Measurements from ENCODE around the gene ABCG1. TPM values are rescaled to one million over a fixed set of nuclear protein-coding genes. Genes with fewer than 3 reads are reported as not detected.

ABCG1 gene
- total and polyA plus RNA-seq, 2 experiments from 2014 or later = 1.3 to 4.4 TPM

DNA sequence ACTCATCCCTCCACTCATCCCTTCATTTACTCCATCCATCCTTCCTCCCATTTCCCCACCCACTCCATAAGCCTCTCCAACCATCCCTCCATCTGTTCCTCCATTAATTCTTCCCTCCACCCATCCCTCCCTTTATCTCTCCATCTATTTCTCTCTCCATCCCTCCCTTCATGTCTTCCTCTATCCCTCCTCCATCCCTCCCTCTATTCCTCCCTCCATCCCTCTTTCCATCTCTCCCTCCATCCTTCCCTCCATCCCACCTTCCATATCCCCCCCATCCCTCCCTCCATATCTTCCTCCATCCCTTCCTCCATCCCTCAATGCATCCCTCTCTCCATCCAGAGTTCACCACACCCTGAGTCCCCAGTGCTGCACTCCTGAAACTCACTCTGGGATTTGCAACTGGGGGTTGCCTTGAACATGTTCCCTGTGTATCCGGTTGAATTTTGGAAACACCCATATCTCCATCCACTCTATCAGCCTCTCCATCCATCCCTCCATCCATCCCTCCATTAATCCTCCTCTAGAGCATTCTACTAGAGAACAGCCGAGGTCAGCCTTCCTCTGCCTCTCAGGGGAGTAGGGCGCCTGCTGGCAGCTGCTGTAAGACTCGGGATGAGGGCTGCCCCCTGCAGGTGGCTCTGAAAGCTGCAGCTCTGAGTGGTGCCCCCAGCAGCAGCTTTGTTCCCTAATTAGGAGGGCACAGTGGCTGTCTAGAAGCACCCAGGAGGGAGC, 39.4 kb downstream of the ABCG1 start:
- Histone ChIP-seq H3F3A (replicated peaks; ENCODE audit: low read depth) (no peaks in the 10 kb centered on the region), H3K4me3 (no peak overlapping the region), H3K27ac (ENCODE audit: low read depth) (no peak overlapping the region), H2AFZ (no peak overlapping the region), H4K20me1 (replicated peaks; ENCODE audit: insufficient read depth) (no peaks in the 10 kb centered on the region), H3K4me2 (no peak overlapping the region), H3K4me1 (ENCODE audit: insufficient read depth) (no peaks in the 10 kb centered on the region), H3K27me3 (ENCODE audit: insufficient read depth) (no peaks in the 10 kb centered on the region), H3K36me3 (ENCODE audit: insufficient read depth) (no peaks in the 10 kb centered on the region), H3K79me2 (replicated peaks; ENCODE audit: insufficient read depth) (no peaks in the 10 kb centered on the region), H3K9me2 (ENCODE audit: insufficient read depth) (no peaks in the 10 kb centered on the region)
- Mint-ChIP-seq H3K36me3 (ENCODE audit: low read depth) (no peaks in the 10 kb centered on the region), H3K27ac (no peak overlapping the region), H3K27me3 (ENCODE audit: insufficient read depth, low read depth, poor library complexity) (peaks cover 9% of the 10 kb centered on the region), H3K4me1 (peaks cover 12% of the 10 kb centered on the region), H3K4me3 (no peak overlapping the region), H3K9me3 (no peaks in the 10 kb centered on the region)
- ATAC-seq (peak; percentile 77), DNase-seq (ENCODE audit: low spot score) (peak; percentile 81)
- no peak for TF ChIP-seq REST (IDR thresholded peaks at IDR 0.05; ENCODE audit: unreplicated experiment)
- TF ChIP-seq, protein P1, sequence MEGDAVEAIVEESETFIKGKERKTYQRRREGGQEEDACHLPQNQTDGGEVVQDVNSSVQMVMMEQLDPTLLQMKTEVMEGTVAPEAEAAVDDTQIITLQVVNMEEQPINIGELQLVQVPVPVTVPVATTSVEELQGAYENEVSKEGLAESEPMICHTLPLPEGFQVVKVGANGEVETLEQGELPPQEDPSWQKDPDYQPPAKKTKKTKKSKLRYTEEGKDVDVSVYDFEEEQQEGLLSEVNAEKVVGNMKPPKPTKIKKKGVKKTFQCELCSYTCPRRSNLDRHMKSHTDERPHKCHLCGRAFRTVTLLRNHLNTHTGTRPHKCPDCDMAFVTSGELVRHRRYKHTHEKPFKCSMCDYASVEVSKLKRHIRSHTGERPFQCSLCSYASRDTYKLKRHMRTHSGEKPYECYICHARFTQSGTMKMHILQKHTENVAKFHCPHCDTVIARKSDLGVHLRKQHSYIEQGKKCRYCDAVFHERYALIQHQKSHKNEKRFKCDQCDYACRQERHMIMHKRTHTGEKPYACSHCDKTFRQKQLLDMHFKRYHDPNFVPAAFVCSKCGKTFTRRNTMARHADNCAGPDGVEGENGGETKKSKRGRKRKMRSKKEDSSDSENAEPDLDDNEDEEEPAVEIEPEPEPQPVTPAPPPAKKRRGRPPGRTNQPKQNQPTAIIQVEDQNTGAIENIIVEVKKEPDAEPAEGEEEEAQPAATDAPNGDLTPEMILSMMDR (conservative IDR thresholded peaks at IDR 0.05; ENCODE audit: low read depth in 2 of 2) = peak; percentile 82 to 90

DNA sequence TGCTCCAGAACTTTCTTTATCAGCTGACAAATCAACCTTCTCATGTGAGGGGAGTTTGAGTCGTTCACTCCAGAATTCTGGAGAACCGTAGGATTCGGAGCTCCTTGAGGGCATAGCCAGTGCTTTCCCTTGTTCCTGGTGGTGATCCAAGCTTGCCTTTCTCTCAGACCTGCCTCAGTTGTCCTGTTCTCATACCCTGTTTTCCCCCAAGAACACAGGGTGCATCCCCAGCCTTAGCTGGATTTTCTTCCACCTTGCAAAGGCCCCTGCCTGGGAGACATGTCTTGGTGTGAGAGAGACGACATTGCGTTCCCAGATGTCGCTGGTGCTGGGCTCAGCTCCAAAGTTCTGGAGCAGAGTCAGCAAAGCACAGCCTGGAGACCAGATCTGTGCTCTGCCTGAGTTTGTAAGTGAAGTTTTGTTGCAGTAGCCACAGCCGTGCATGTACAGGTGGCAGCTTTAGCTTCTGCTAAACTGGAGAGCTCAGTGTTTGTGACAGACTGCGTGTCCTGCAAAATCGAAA, 40.0 kb downstream of the ABCG1 start:
- Mint-ChIP-seq H3K9me3 (no peaks in the 10 kb centered on the region), H3K27ac (no peak overlapping the region), H3K4me3 (no peak overlapping the region), H3K27me3 (ENCODE audit: insufficient read depth, low read depth, poor library complexity) (peaks cover 9% of the 10 kb centered on the region), H3K36me3 (ENCODE audit: low read depth) (no peaks in the 10 kb centered on the region), H3K4me1 (peaks cover 17% of the 10 kb centered on the region)
- Histone ChIP-seq H3K4me1 (ENCODE audit: insufficient read depth) (no peaks in the 10 kb centered on the region), H3K79me2 (replicated peaks; ENCODE audit: insufficient read depth) (no peaks in the 10 kb centered on the region), H3K4me2 (no peak overlapping the region), H2AFZ (no peak overlapping the region), H3K36me3 (ENCODE audit: insufficient read depth) (no peaks in the 10 kb centered on the region), H3F3A (replicated peaks; ENCODE audit: low read depth) (no peaks in the 10 kb centered on the region), H3K27me3 (ENCODE audit: insufficient read depth) (no peaks in the 10 kb centered on the region), H4K20me1 (replicated peaks; ENCODE audit: insufficient read depth) (no peaks in the 10 kb centered on the region), H3K27ac (ENCODE audit: low read depth) (no peak overlapping the region), H3K9me2 (ENCODE audit: insufficient read depth) (no peaks in the 10 kb centered on the region), H3K4me3 (no peak overlapping the region)
- no peak for ATAC-seq
- DNase-seq (ENCODE audit: low spot score) = no peak
- TF ChIP-seq STAT1 (IDR thresholded peaks at IDR 0.05; ENCODE audit: unreplicated experiment) (no peak), ZNF462 (CRISPR knock-in tag; IDR thresholded peaks at IDR 0.05) (no peak), EZH2phosphoT487 (IDR thresholded peaks at IDR 0.05; ENCODE audit: unreplicated experiment) (no peak)
- TF ChIP-seq, protein P1 (conservative IDR thresholded peaks at IDR 0.05; ENCODE audit: low read depth in 2 of 2) = 0 out of 4 replicates have a peak, but pooled peaks of 1 of the 2 experiments have one; percentile 3

Data from GM23338 (cell line).